Measurements from ENCODE around the gene IL9R. TPM values are rescaled to one million over a fixed set of nuclear protein-coding genes. Genes with fewer than 3 reads are reported as not detected.
A peak's percentile ranks its signal among the peaks of the same experiment; 100 is the strongest.
"Not testable (repeated sequence)": the region's sequence is repeated elsewhere in the genome, so short reads cannot be mapped to it uniquely, and the experiment has no call there.

The IL9R gene
- total RNA-seq, 3 donors from 2014 or later (not counting 1 experiment from before 2014, with no cell fraction given), result 1.6 to 3.4 (median 1.9) TPM

- peak in 1 of 2 donors; percentile 47 for DNase-seq
- H3K27ac Mint-ChIP-seq; H3K9me3 ChIP-seq (ENCODE audit: control insufficient read depth, insufficient read depth, low read length); H3K27me3 ChIP-seq (ENCODE audit: control insufficient read depth, insufficient read depth, low read length); H3K4me1 Mint-ChIP-seq; H3K36me3 ChIP-seq (ENCODE audit: control insufficient read depth, insufficient read depth, low read length); H3K27ac ChIP-seq (ENCODE audit: low read length); H3K9me3 Mint-ChIP-seq; H3K36me3 Mint-ChIP-seq; intact Hi-C loops (cut with micrococcal nuclease); H3K4me1 ChIP-seq (ENCODE audit: control insufficient read depth, insufficient read depth, low read length); H3K4me3 Mint-ChIP-seq; H3K4me3 ChIP-seq (ENCODE audit: low read length); H3K27me3 Mint-ChIP-seq (ENCODE audit: low read depth in 2 of 2): not testable (repeated sequence)
- peak in 1 of 3 donors; percentile 31 for ATAC-seq
These were observed 33.0 kb downstream of the IL9R start for GRCh38 chrX:156030474-156030873.

Other genes with a start within 250 kb of the IL9R start
- 10 to 100 TPM; 30.3 to 33.8 (median 33.6) TPM for gene VAMP7, start 116.4 kb upstream of the IL9R start, total RNA-seq

Data from natural killer cell (primary cell).